ENCODE measurements around the gene COL25A1.

COL25A1 gene

DNA sequence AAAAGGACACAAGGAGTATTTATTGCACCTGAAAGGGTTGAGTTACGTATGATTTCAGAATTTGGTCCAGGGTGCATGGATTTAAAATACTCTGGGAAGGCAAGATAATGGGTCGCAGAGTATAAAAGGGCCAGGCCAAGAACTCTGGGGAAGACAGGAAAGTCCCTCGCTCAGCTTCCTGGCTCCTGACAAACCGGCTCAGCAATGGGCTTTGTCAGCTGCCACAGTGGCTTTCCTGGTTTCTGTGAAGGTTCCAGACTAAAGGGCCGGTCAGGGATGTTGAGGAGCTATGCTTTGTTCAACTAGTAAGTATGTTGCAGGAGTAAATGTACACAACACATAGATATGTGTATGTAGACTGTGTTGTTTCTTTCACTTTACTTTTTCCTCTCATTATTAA, 385.2 kb downstream of the COL25A1 start:
- no peaks in the 10 kb centered on the region for H3K4me1 ChIP-seq (ENCODE audit: control insufficient read depth in 1 of 2, insufficient read depth in 2 of 2, low read length in 2 of 2)
- H3K27ac ChIP-seq (ENCODE audit: low read depth, low read length) = no peak overlapping the region
- peaks cover 0 to 3% of the 10 kb centered on the region in 2 donors for H3K27me3 ChIP-seq (ENCODE audit: control insufficient read depth in 1 of 2, insufficient read depth in 2 of 2, low read length in 2 of 2)
- H3K4me3 ChIP-seq (ENCODE audit: low read depth in 1 of 2, low read length in 2 of 2) = no peak overlapping the region
- no peaks in the 10 kb centered on the region for H3K9me3 ChIP-seq (ENCODE audit: control insufficient read depth in 1 of 2, low read length in 2 of 2)
- no peak overlapping the region for H3K9ac ChIP-seq (ENCODE audit: low read depth in 1 of 2, low read length in 2 of 2)
- no peaks in the 10 kb centered on the region for H3K36me3 ChIP-seq (ENCODE audit: control insufficient read depth in 1 of 2, insufficient read depth in 2 of 2, low read length in 2 of 2)

DNA sequence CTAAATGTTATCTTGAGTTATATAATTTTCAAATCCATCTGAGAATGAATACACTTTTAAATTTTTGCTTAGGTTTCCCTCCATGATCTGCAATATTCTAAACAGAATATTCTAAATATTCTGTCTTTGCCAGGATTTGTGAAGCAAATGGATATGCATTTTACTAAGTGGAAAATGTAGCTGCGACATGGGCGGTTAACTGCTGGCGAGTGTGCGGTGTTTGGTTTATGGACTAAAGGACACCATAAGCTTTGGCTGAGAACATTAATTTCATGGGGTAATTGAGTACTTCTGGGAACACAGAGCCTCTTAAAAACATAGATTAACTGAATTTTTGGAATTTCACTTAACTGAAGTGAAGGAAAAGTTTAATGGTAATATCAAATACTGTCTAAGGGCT, 385.8 kb downstream of the COL25A1 start:
- Histone ChIP-seq H3K9ac (ENCODE audit: low read depth in 1 of 2, low read length in 2 of 2) (no peak overlapping the region), H3K27ac (ENCODE audit: low read depth, low read length) (no peak overlapping the region), H3K9me3 (ENCODE audit: control insufficient read depth in 1 of 2, low read length in 2 of 2) (no peaks in the 10 kb centered on the region), H3K4me1 (ENCODE audit: control insufficient read depth in 1 of 2, insufficient read depth in 2 of 2, low read length in 2 of 2) (no peaks in the 10 kb centered on the region), H3K4me3 (ENCODE audit: low read depth in 1 of 2, low read length in 2 of 2) (no peak overlapping the region), H3K27me3 (ENCODE audit: control insufficient read depth in 1 of 2, insufficient read depth in 2 of 2, low read length in 2 of 2) (peaks cover 0 to 3% of the 10 kb centered on the region in 2 donors), H3K36me3 (ENCODE audit: control insufficient read depth in 1 of 2, insufficient read depth in 2 of 2, low read length in 2 of 2) (no peaks in the 10 kb centered on the region)

DNA sequence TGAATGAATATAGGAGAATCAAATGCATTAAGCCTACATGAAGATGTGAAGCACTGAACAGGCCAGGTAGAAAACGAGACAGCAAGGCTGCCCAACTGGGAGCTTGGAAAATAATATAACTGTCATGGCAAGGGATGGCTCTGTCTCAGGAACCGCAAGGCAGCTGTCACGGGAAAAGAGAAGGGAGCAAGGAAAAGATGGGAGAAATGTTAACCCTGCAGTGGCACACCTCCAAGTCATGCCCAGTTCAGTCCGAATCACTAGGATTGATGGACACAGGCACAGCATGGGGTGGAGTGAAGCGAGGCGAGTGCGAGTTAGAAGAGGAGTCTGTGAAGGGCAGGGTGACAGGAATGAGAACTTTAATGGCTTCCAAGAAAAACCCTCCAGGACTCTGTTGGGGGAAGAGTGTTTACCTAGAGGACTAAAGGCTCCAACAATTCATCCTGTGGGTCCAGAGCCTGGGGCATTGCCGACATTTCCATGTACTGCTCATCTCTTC, 395.5 kb downstream of the COL25A1 start:
- Histone ChIP-seq H3K9ac (ENCODE audit: low read depth in 1 of 2, low read length in 2 of 2) (no peak overlapping the region), H3K4me3 (ENCODE audit: low read depth in 1 of 2, low read length in 2 of 2) (no peak overlapping the region), H3K27ac (ENCODE audit: low read depth, low read length) (no peak overlapping the region), H3K36me3 (ENCODE audit: control insufficient read depth in 1 of 2, insufficient read depth in 2 of 2, low read length in 2 of 2) (no peaks in the 10 kb centered on the region), H3K27me3 (ENCODE audit: control insufficient read depth in 1 of 2, insufficient read depth in 2 of 2, low read length in 2 of 2) (no peaks in the 10 kb centered on the region), H3K9me3 (ENCODE audit: control insufficient read depth in 1 of 2, low read length in 2 of 2) (no peaks in the 10 kb centered on the region), H3K4me1 (ENCODE audit: control insufficient read depth in 1 of 2, insufficient read depth in 2 of 2, low read length in 2 of 2) (peaks cover 3 to 8% of the 10 kb centered on the region in 2 donors)

DNA sequence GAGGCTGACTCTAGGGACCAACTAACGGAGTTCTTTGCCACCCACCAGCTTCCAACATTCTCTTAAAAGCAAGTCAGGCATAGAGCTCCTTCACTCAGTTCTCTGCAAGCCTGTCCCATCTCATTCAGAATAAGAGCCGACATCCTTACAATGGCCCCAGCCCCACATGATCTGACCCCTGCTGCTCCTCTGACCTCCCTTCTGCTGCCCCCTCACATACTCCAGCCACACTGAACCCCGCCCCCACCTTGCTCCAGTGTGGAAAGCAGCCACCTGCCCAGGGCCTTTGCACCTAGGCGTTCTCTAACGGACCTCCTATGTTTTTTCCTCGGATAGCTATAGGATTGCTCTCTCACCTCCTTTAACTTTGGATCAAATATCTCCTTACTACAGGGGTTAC, 396.5 kb downstream of the COL25A1 start:
- H3K4me1 ChIP-seq (ENCODE audit: control insufficient read depth in 1 of 2, insufficient read depth in 2 of 2, low read length in 2 of 2) = peaks cover 3 to 8% of the 10 kb centered on the region in 2 donors
- no peaks in the 10 kb centered on the region for H3K9me3 ChIP-seq (ENCODE audit: control insufficient read depth in 1 of 2, low read length in 2 of 2)
- H3K4me3 ChIP-seq (ENCODE audit: low read depth in 1 of 2, low read length in 2 of 2) = no peak overlapping the region
- H3K27me3 ChIP-seq (ENCODE audit: control insufficient read depth in 1 of 2, insufficient read depth in 2 of 2, low read length in 2 of 2) = no peaks in the 10 kb centered on the region
- no peak overlapping the region for H3K27ac ChIP-seq (ENCODE audit: low read depth, low read length)
- no peak overlapping the region for H3K9ac ChIP-seq (ENCODE audit: low read depth in 1 of 2, low read length in 2 of 2)
- no peaks in the 10 kb centered on the region for H3K36me3 ChIP-seq (ENCODE audit: control insufficient read depth in 1 of 2, insufficient read depth in 2 of 2, low read length in 2 of 2)

DNA sequence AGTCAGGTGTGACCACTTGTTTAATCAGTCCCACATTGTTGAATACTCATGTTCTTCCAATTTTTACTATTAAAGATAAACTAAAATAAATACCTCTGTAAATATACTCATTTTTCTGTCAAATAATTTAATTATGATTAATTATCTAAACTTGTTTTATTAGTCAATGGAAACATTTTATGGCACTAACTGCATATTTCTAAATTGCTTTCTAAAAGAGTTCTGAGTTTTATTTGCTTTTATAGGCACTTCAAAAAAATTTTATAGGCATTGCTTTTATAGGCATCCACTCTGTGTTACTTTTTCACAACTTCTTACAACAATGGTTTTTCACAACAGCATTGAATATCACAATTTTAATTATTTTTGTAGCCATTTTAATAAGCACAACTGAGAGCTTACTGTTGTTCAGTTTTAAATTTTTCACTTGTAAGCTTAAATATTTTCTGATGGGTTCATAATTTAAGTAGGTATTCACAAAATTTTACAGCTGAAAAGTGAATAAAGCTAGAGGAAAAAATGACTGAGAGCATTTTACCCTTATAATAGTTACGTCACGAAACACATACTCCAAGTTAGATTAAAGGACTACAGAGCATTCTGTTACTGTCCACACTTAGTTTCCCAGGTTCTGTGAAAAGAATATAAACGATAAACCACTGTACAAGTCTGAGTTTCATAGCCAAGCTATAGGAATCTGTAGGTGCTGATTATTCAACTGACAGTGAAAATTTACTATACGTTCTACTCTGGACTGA, 398.8 kb downstream of the COL25A1 start:
- Histone ChIP-seq H3K27me3 (ENCODE audit: control insufficient read depth in 1 of 2, insufficient read depth in 2 of 2, low read length in 2 of 2) (no peaks in the 10 kb centered on the region), H3K9ac (ENCODE audit: low read depth in 1 of 2, low read length in 2 of 2) (no peak overlapping the region), H3K27ac (ENCODE audit: low read depth, low read length) (no peak overlapping the region)

DNA sequence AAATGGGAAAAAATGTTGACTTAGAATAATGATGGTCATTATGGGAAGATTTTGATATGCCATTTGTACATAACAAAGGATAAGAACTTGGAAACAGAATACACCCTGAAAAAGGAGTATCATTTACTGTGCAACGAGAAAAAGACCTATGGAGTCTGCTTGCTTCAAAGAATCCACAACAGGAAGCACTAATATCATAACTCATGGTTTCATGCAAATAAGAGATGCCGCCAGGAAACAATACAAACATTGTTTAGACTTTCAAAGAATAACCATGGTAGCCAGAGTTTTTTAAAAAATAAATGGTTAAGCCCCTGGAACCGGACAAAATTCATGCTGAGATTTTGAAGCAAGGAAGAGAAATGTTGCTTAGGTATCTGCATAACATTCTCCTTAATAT, 399.7 kb downstream of the COL25A1 start:
- Histone ChIP-seq H3K36me3 (ENCODE audit: control insufficient read depth in 1 of 2, insufficient read depth in 2 of 2, low read length in 2 of 2) (no peaks in the 10 kb centered on the region), H3K27me3 (ENCODE audit: control insufficient read depth in 1 of 2, insufficient read depth in 2 of 2, low read length in 2 of 2) (no peaks in the 10 kb centered on the region), H3K4me3 (ENCODE audit: low read depth in 1 of 2, low read length in 2 of 2) (no peak overlapping the region), H3K4me1 (ENCODE audit: control insufficient read depth in 1 of 2, insufficient read depth in 2 of 2, low read length in 2 of 2) (no peaks in the 10 kb centered on the region), H3K9ac (ENCODE audit: low read depth in 1 of 2, low read length in 2 of 2) (no peak overlapping the region), H3K9me3 (ENCODE audit: control insufficient read depth in 1 of 2, low read length in 2 of 2) (no peaks in the 10 kb centered on the region), H3K27ac (ENCODE audit: low read depth, low read length) (no peak overlapping the region)

More for the DNA sequence above, 398.8 kb downstream of the COL25A1 start:
- Histone ChIP-seq H3K4me1 (ENCODE audit: control insufficient read depth in 1 of 2, insufficient read depth in 2 of 2, low read length in 2 of 2) (no peaks in the 10 kb centered on the region), H3K36me3 (ENCODE audit: control insufficient read depth in 1 of 2, insufficient read depth in 2 of 2, low read length in 2 of 2) (no peaks in the 10 kb centered on the region), H3K9me3 (ENCODE audit: control insufficient read depth in 1 of 2, low read length in 2 of 2) (no peaks in the 10 kb centered on the region), H3K4me3 (ENCODE audit: low read depth in 1 of 2, low read length in 2 of 2) (no peak overlapping the region)

DNA sequence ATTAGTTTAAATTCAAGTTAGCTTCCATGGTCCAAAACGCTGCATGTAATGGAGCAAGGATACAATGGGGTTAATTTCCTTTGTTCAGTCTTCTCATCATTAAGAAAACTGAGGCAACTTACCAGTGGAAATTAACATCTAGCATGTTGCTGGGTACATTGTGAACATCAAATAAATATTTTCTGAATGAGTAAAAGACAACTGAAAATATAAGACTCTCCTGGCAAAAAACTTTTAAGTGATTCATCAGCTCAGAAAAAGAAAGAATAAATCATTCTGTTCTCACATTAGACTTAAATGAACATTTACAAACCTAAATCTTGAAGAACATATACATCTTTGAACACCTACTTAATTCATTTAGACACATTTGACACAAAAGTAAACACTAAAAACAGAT, 401.2 kb downstream of the COL25A1 start:
- H3K9me3 ChIP-seq (ENCODE audit: control insufficient read depth in 1 of 2, low read length in 2 of 2) = no peaks in the 10 kb centered on the region
- H3K36me3 ChIP-seq (ENCODE audit: control insufficient read depth in 1 of 2, insufficient read depth in 2 of 2, low read length in 2 of 2) = no peaks in the 10 kb centered on the region
- H3K27me3 ChIP-seq (ENCODE audit: control insufficient read depth in 1 of 2, insufficient read depth in 2 of 2, low read length in 2 of 2) = no peaks in the 10 kb centered on the region
- H3K9ac ChIP-seq (ENCODE audit: low read depth in 1 of 2, low read length in 2 of 2) = no peak overlapping the region
- no peaks in the 10 kb centered on the region for H3K4me1 ChIP-seq (ENCODE audit: control insufficient read depth in 1 of 2, insufficient read depth in 2 of 2, low read length in 2 of 2)
- H3K4me3 ChIP-seq (ENCODE audit: low read depth in 1 of 2, low read length in 2 of 2) = no peak overlapping the region
- no peak overlapping the region for H3K27ac ChIP-seq (ENCODE audit: low read depth, low read length)

DNA sequence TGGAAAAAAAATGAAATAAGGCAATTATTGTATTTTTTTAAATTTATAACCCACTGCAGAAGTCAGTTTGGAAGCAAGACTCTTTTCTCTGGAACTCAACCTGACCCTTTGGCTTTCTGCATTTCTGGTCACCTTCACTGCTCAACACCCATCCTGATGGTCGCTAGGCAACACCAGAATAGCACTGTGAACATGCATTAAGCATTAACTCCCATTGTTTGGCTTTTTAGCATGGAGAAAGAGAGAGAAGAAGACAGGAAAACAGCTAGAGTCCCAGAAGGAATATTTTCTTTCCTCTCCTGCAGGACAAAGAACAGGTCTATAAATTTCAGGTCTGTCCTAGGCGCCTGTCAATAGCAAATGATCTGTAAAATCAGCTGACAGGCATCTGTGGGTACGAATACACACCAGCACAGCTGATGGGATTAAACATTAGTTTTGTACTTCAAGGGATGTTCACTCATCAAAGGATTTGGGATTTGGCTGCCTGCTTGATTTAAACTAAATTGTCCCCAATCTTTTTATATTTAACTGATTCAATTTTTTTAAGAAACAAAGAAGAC, 402.4 kb downstream of the COL25A1 start:
- Histone ChIP-seq H3K4me3 (ENCODE audit: low read depth in 1 of 2, low read length in 2 of 2) (no peak overlapping the region), H3K27ac (ENCODE audit: low read depth, low read length) (no peak overlapping the region), H3K36me3 (ENCODE audit: control insufficient read depth in 1 of 2, insufficient read depth in 2 of 2, low read length in 2 of 2) (no peaks in the 10 kb centered on the region), H3K4me1 (ENCODE audit: control insufficient read depth in 1 of 2, insufficient read depth in 2 of 2, low read length in 2 of 2) (no peaks in the 10 kb centered on the region), H3K9me3 (ENCODE audit: control insufficient read depth in 1 of 2, low read length in 2 of 2) (no peaks in the 10 kb centered on the region), H3K27me3 (ENCODE audit: control insufficient read depth in 1 of 2, insufficient read depth in 2 of 2, low read length in 2 of 2) (no peaks in the 10 kb centered on the region), H3K9ac (ENCODE audit: low read depth in 1 of 2, low read length in 2 of 2) (no peak overlapping the region)

DNA sequence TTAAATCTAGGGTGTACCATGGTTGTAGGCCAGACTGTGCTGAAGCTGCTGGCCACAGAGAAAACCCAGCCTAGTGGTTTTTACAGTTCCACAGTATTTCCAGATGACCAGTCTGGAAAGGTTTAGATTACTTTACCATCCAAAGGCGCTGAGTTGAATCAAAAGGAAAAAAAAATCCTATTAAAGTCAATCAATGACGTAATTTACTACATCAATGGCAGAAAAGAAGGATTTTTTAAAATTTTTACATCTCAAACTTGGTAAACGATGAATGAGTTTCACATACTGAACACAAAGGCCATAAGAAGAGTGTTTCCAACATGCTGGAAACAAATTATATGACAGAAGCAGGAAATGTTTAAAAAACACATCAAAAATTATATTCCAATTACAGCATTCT, 409.0 kb downstream of the COL25A1 start:
- Histone ChIP-seq H3K27ac (ENCODE audit: low read depth, low read length) (no peak overlapping the region), H3K9me3 (ENCODE audit: control insufficient read depth in 1 of 2, low read length in 2 of 2) (no peaks in the 10 kb centered on the region), H3K4me1 (ENCODE audit: control insufficient read depth in 1 of 2, insufficient read depth in 2 of 2, low read length in 2 of 2) (peaks cover 0 to 4% of the 10 kb centered on the region in 2 donors), H3K4me3 (ENCODE audit: low read depth in 1 of 2, low read length in 2 of 2) (no peak overlapping the region), H3K36me3 (ENCODE audit: control insufficient read depth in 1 of 2, insufficient read depth in 2 of 2, low read length in 2 of 2) (no peaks in the 10 kb centered on the region), H3K27me3 (ENCODE audit: control insufficient read depth in 1 of 2, insufficient read depth in 2 of 2, low read length in 2 of 2) (no peaks in the 10 kb centered on the region), H3K9ac (ENCODE audit: low read depth in 1 of 2, low read length in 2 of 2) (no peak overlapping the region)

DNA sequence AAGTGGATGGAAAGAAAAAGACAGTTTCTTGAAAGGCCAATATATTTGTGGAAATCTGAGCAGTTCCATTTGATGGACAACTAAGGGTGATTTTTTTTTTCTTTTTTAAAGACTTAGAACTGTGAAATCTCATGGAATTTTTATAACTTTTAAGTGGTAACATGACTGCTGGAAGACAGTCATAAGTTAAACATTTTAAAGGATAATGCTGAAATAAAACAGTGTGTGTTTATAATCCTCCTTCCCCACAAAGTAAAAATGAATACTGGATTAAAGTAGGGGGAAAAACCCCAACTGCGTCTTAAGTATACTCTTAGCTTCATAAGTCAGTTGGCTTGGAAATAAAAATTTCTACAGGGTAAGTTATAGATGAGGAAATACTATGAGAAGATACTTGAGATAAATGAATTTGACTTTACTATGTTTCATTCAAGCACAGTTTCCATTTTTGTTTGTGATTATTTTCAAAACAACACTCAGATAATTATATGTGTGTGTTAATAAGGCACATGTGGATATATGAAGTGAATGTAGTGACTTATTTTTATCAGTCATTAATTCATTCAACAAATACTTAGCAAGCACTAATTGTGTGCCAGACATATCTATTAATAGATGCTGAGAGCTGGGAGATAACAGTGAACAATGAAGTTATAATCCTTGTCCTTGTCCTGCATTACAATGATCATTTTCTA, 410.4 kb downstream of the COL25A1 start:
- H3K9me3 ChIP-seq (ENCODE audit: control insufficient read depth in 1 of 2, low read length in 2 of 2) = no peaks in the 10 kb centered on the region
- H3K4me1 ChIP-seq (ENCODE audit: control insufficient read depth in 1 of 2, insufficient read depth in 2 of 2, low read length in 2 of 2) = peaks cover 0 to 4% of the 10 kb centered on the region in 2 donors
- H3K9ac ChIP-seq (ENCODE audit: low read depth in 1 of 2, low read length in 2 of 2) = no peak overlapping the region
- H3K4me3 ChIP-seq (ENCODE audit: low read depth in 1 of 2, low read length in 2 of 2) = no peak overlapping the region
- H3K27me3 ChIP-seq (ENCODE audit: control insufficient read depth in 1 of 2, insufficient read depth in 2 of 2, low read length in 2 of 2) = no peaks in the 10 kb centered on the region
- no peaks in the 10 kb centered on the region for H3K36me3 ChIP-seq (ENCODE audit: control insufficient read depth in 1 of 2, insufficient read depth in 2 of 2, low read length in 2 of 2)
- no peak overlapping the region for H3K27ac ChIP-seq (ENCODE audit: low read depth, low read length)
